ENCODE data around the gene CNOT2. TPM values are rescaled to one million over a fixed set of nuclear protein-coding genes. Genes with fewer than 3 reads are reported as not detected.

The CNOT2 gene
- total RNA-seq, 1 experiment from 2014 or later = 88.4 TPM

GRCh38 chr12:70243510-70244371 is 508 bp downstream of the CNOT2 start:
- Histone ChIP-seq H3K27ac (peak overlapping the region; percentile 98), H3K36me3 (peaks cover 38% of the 10 kb centered on the region), H3K4me3 (peak overlapping the region; percentile 93), H3K4me1 (replicated peaks) (peaks cover 24% of the 10 kb centered on the region), H3K27me3 (replicated peaks) (no peaks in the 10 kb centered on the region), H3K9me3 (replicated peaks) (no peaks in the 10 kb centered on the region)
- DNase-seq (ENCODE audit: low read depth in 1 of 2, low spot score in 2 of 2) = peak; percentile 65 to 84

- Histone ChIP-seq H3K27ac (peak overlapping the region; percentile 98), H3K27me3 (replicated peaks) (no peaks in the 10 kb centered on the region), H3K4me1 (replicated peaks) (peaks cover 24% of the 10 kb centered on the region), H3K36me3 (peaks cover 38% of the 10 kb centered on the region), H3K9me3 (replicated peaks) (no peaks in the 10 kb centered on the region), H3K4me3 (peak overlapping the region; percentile 93)
- DNase-seq (ENCODE audit: low read depth in 1 of 2, low spot score in 2 of 2) = no peak
Measured at GRCh38 chr12:70244409-70244808, 1.2 kb downstream of the CNOT2 start.

- H3K4me3 ChIP-seq = no peak overlapping the region
Measured at GRCh38 chr12:70245458-70245857, 2.2 kb downstream of the CNOT2 start.

GRCh38 chr12:70246580-70246979 is 3.3 kb downstream of the CNOT2 start:
- Histone ChIP-seq H3K36me3 (peaks cover 27% of the 10 kb centered on the region), H3K4me3 (no peak overlapping the region), H3K9me3 (replicated peaks) (no peaks in the 10 kb centered on the region), H3K4me1 (replicated peaks) (peaks cover 24% of the 10 kb centered on the region), H3K27ac (no peak overlapping the region), H3K27me3 (replicated peaks) (no peaks in the 10 kb centered on the region)
- DNase-seq (ENCODE audit: low read depth in 1 of 2, low spot score in 2 of 2) = peak in 1 of 2 experiments; percentile 43

More at GRCh38 chr12:70245458-70245857, 2.2 kb downstream of the CNOT2 start:
- Histone ChIP-seq H3K27me3 (replicated peaks) (no peaks in the 10 kb centered on the region), H3K4me1 (replicated peaks) (peaks cover 24% of the 10 kb centered on the region), H3K36me3 (peaks cover 33% of the 10 kb centered on the region), H3K9me3 (replicated peaks) (no peaks in the 10 kb centered on the region), H3K27ac (no peak overlapping the region)
- no peak for DNase-seq (ENCODE audit: low read depth in 1 of 2, low spot score in 2 of 2)

GRCh38 chr12:70247653-70248199 is 4.5 kb downstream of the CNOT2 start:
- DNase-seq (ENCODE audit: low read depth in 1 of 2, low spot score in 2 of 2) = no peak
- Histone ChIP-seq H3K9me3 (replicated peaks) (no peaks in the 10 kb centered on the region), H3K4me3 (no peak overlapping the region), H3K27me3 (replicated peaks) (no peaks in the 10 kb centered on the region), H3K36me3 (peaks cover 23% of the 10 kb centered on the region), H3K4me1 (replicated peaks) (peaks cover 22% of the 10 kb centered on the region), H3K27ac (no peak overlapping the region)

GRCh38 chr12:70248876-70249275 is 5.6 kb downstream of the CNOT2 start:
- no peak for DNase-seq (ENCODE audit: low read depth in 1 of 2, low spot score in 2 of 2)
- Histone ChIP-seq H3K27me3 (replicated peaks) (no peaks in the 10 kb centered on the region), H3K4me3 (no peak overlapping the region), H3K27ac (no peak overlapping the region), H3K4me1 (replicated peaks) (peaks cover 27% of the 10 kb centered on the region), H3K9me3 (replicated peaks) (no peaks in the 10 kb centered on the region), H3K36me3 (peaks cover 13% of the 10 kb centered on the region)

- H3K4me1 ChIP-seq (replicated peaks) = peaks cover 21% of the 10 kb centered on the region
- no peak for DNase-seq (ENCODE audit: low read depth in 1 of 2, low spot score in 2 of 2)
Measured at GRCh38 chr12:70249903-70250302, 6.7 kb downstream of the CNOT2 start.

GRCh38 chr12:70251226-70251625 is 8.0 kb downstream of the CNOT2 start:
- H3K27ac ChIP-seq = no peak overlapping the region
- H3K9me3 ChIP-seq (replicated peaks) = no peaks in the 10 kb centered on the region
- no peak for DNase-seq (ENCODE audit: low read depth in 1 of 2, low spot score in 2 of 2)
- peaks cover 20% of the 10 kb centered on the region for H3K4me1 ChIP-seq (replicated peaks)
- H3K36me3 ChIP-seq = peaks cover 11% of the 10 kb centered on the region; the same call in 1 of the 2 replicates
- H3K27me3 ChIP-seq (replicated peaks) = no peaks in the 10 kb centered on the region
- no peak overlapping the region for H3K4me3 ChIP-seq

More at GRCh38 chr12:70249903-70250302, 6.7 kb downstream of the CNOT2 start:
- no peak overlapping the region for H3K27ac ChIP-seq
- H3K36me3 ChIP-seq = peaks cover 11% of the 10 kb centered on the region; the same call in 1 of the 2 replicates
- H3K4me3 ChIP-seq = no peak overlapping the region
- H3K27me3 ChIP-seq (replicated peaks) = no peaks in the 10 kb centered on the region
- no peaks in the 10 kb centered on the region for H3K9me3 ChIP-seq (replicated peaks)

GRCh38 chr12:70251661-70252060 is 8.4 kb downstream of the CNOT2 start:
- no peak overlapping the region for H3K27ac ChIP-seq
- DNase-seq (ENCODE audit: low read depth in 1 of 2, low spot score in 2 of 2) = no peak
- no peaks in the 10 kb centered on the region for H3K27me3 ChIP-seq (replicated peaks)
- H3K4me3 ChIP-seq = no peak overlapping the region
- peaks cover 11% of the 10 kb centered on the region; the same call in 1 of the 2 replicates for H3K36me3 ChIP-seq
- H3K4me1 ChIP-seq (replicated peaks) = peaks cover 16% of the 10 kb centered on the region
- no peaks in the 10 kb centered on the region for H3K9me3 ChIP-seq (replicated peaks)

GRCh38 chr12:70252832-70253231 is 9.6 kb downstream of the CNOT2 start:
- H3K27ac ChIP-seq = no peak overlapping the region
- H3K36me3 ChIP-seq = peaks cover 6% of the 10 kb centered on the region; the same call in 1 of the 2 replicates
- H3K9me3 ChIP-seq (replicated peaks) = no peaks in the 10 kb centered on the region
- H3K27me3 ChIP-seq (replicated peaks) = no peaks in the 10 kb centered on the region
- peaks cover 14% of the 10 kb centered on the region for H3K4me1 ChIP-seq (replicated peaks)
- DNase-seq (ENCODE audit: low read depth in 1 of 2, low spot score in 2 of 2) = no peak
- no peak overlapping the region for H3K4me3 ChIP-seq

GRCh38 chr12:70254225-70254624 is 11.0 kb downstream of the CNOT2 start:
- Histone ChIP-seq H3K9me3 (replicated peaks) (no peaks in the 10 kb centered on the region), H3K27me3 (replicated peaks) (no peaks in the 10 kb centered on the region), H3K36me3 (no peaks in the 10 kb centered on the region), H3K4me3 (no peak overlapping the region), H3K27ac (no peak overlapping the region), H3K4me1 (replicated peaks) (peaks cover 14% of the 10 kb centered on the region)
- DNase-seq (ENCODE audit: low read depth in 1 of 2, low spot score in 2 of 2) = no peak

GRCh38 chr12:70254846-70255245 is 11.6 kb downstream of the CNOT2 start:
- H3K36me3 ChIP-seq = no peaks in the 10 kb centered on the region
- H3K4me3 ChIP-seq = no peak overlapping the region
- H3K27me3 ChIP-seq (replicated peaks) = no peaks in the 10 kb centered on the region
- no peak overlapping the region for H3K27ac ChIP-seq
- DNase-seq (ENCODE audit: low read depth in 1 of 2, low spot score in 2 of 2) = no peak
- H3K4me1 ChIP-seq (replicated peaks) = peaks cover 14% of the 10 kb centered on the region
- no peaks in the 10 kb centered on the region for H3K9me3 ChIP-seq (replicated peaks)

GRCh38 chr12:70255311-70255710 is 12.1 kb downstream of the CNOT2 start:
- Histone ChIP-seq H3K4me3 (no peak overlapping the region), H3K27ac (no peak overlapping the region)
- DNase-seq (ENCODE audit: low read depth in 1 of 2, low spot score in 2 of 2) = peak in 1 of 2 experiments; percentile 18

More at GRCh38 chr12:70255311-70255710, 12.1 kb downstream of the CNOT2 start:
- no peaks in the 10 kb centered on the region for H3K9me3 ChIP-seq (replicated peaks)
- no peaks in the 10 kb centered on the region for H3K36me3 ChIP-seq
- no peaks in the 10 kb centered on the region for H3K27me3 ChIP-seq (replicated peaks)
- H3K4me1 ChIP-seq (replicated peaks) = peaks cover 14% of the 10 kb centered on the region
